IMR-90 (cell line): ENCODE results near the gene DYRK2. TPM values are rescaled to one million over a fixed set of nuclear protein-coding genes. Genes with fewer than 3 reads are reported as not detected.

Source experiments
- ATAC-seq: fragments of 200-7000 bp; cut with Tn5 transposase; 2 replicates; pipeline ENCODE4 v1.9.1; 2020; ENCODE audit warnings: low read depth, mild to moderate bottlenecking, moderate library complexity
- BruUV-seq: library from RNA; stranded (reverse); fragments of 400-500 nt; replicated peaks from 2 replicates; lab custom pipeline; 2021; lab: Mats Ljungman, UMichigan
- CTCF ChIA-PET: fragments of 300-600 bp; formaldehyde crosslinking; extraction: SDS; loops from one replicate; lab custom pipeline; 2021; ENCODE audit warnings: antibody characterized with exemption; lab: Yijun Ruan, JAX
- POLR2A ChIA-PET: fragments of 300-600 bp; sonication (Branson Sonifier 250); formaldehyde crosslinking; loops from one replicate; lab custom pipeline; 2022; ENCODE audit warnings: antibody characterized with exemption; ENCODE audit not compliant: unreplicated experiment; lab: Charles Lee
- DNase-seq: peaks from one replicate; pipeline ENCODE4 v3.0.0; 2013
- H2AFZ ChIP-seq: replicated peaks from 2 replicates; pipeline ENCODE3; 2013; ENCODE audit warnings: low read length, mild to moderate bottlenecking; ENCODE audit not compliant: poor library complexity
- H2AK5ac ChIP-seq: 2 replicates; pipeline ENCODE4 v1.6.1; 2013; ENCODE audit warnings: low read depth, low read length, inconsistent platforms
- H2AK9ac ChIP-seq: replicated peaks from 2 replicates; pipeline ENCODE3; 2013; ENCODE audit warnings: mild to moderate bottlenecking, low read depth, low read length, moderate library complexity; ENCODE audit not compliant: poor library complexity
- H2BK120ac ChIP-seq: 2 replicates; pipeline ENCODE4 v1.6.1; 2013; ENCODE audit warnings: low read depth, low read length, inconsistent platforms
- H2BK15ac ChIP-seq: 3 replicates; pipeline ENCODE4 v1.6.1; 2013; ENCODE audit warnings: low read depth, low read length, inconsistent platforms
- H2BK20ac ChIP-seq: 2 replicates; pipeline ENCODE4 v1.6.1; 2013; ENCODE audit warnings: low read depth, mild to moderate bottlenecking, inconsistent platforms, low read length, moderate library complexity
- H2BK5ac ChIP-seq: 2 replicates; pipeline ENCODE4 v1.6.1; 2013; ENCODE audit warnings: mild to moderate bottlenecking, low read depth, low read length, inconsistent platforms; ENCODE audit not compliant: poor library complexity, severe bottlenecking
- H3K14ac ChIP-seq: replicated peaks from 2 replicates; pipeline ENCODE4 v1.6.1; 2013; ENCODE audit warnings: low read depth, low read length, inconsistent platforms
- H3K18ac ChIP-seq: 2 replicates; pipeline ENCODE4 v1.6.1; 2013; ENCODE audit warnings: low read depth, low read length, control low read depth
- H3K23ac ChIP-seq: 2 replicates; pipeline ENCODE4 v1.6.1; 2013; ENCODE audit warnings: low read depth, low read length, inconsistent platforms
- H3K27ac ChIP-seq: 2 replicates; pipeline ENCODE4 v1.5.1; 2013; ENCODE audit warnings: mild to moderate bottlenecking, control low read depth, low read length; ENCODE audit not compliant: insufficient read depth
- H3K27me3 ChIP-seq: 2 replicates; pipeline ENCODE4 v1.6.1; 2013; ENCODE audit warnings: low read length; ENCODE audit not compliant: control insufficient read depth, insufficient read depth
- H3K36me3 ChIP-seq: 2 replicates; pipeline ENCODE4 v1.6.1; 2013; ENCODE audit warnings: low read length, mixed read lengths; ENCODE audit not compliant: control insufficient read depth, insufficient read depth
- H3K4ac ChIP-seq: 2 replicates; pipeline ENCODE4 v1.6.1; 2013; ENCODE audit warnings: low read depth, low read length, inconsistent platforms
- H3K4me1 ChIP-seq: 2 replicates; pipeline ENCODE4 v1.6.1; 2013; ENCODE audit warnings: low read length, mixed read lengths; ENCODE audit not compliant: control insufficient read depth, insufficient read depth
- H3K4me2 ChIP-seq: 2 replicates; pipeline ENCODE4 v1.6.1; 2013; ENCODE audit warnings: low read depth, mild to moderate bottlenecking, control low read depth, low read length, moderate library complexity
- H3K4me3 ChIP-seq: 2 replicates; pipeline ENCODE4 v1.5.1; 2013; ENCODE audit warnings: low read depth, mild to moderate bottlenecking, control low read depth, low read length, moderate library complexity; ENCODE audit not compliant: insufficient read depth
- H3K56ac ChIP-seq: 2 replicates; pipeline ENCODE4 v1.6.1; 2013; ENCODE audit warnings: low read length, inconsistent platforms; ENCODE audit not compliant: insufficient read depth; ENCODE audit errors: extremely low read depth
- H3K79me1 ChIP-seq, 2 experiments: 2 replicates each; pipeline ENCODE4 v1.6.1; 2013; ENCODE audit warnings: low read length in 2 of 2, inconsistent platforms in 1 of 2, low read depth in 1 of 2
- H3K9ac ChIP-seq: 2 replicates; pipeline ENCODE4 v1.6.1; 2013; ENCODE audit warnings: low read depth, low read length, control low read depth
- H3K9me1 ChIP-seq: 2 replicates; pipeline ENCODE4 v1.6.1; 2013; ENCODE audit warnings: low read length, inconsistent platforms; ENCODE audit not compliant: insufficient read depth
- H3K9me3 ChIP-seq: 2 replicates; pipeline ENCODE4 v1.6.1; 2013; ENCODE audit warnings: low read length; ENCODE audit not compliant: control insufficient read depth, insufficient read depth
- H4K20me1 ChIP-seq: 2 replicates; pipeline ENCODE4 v1.6.1; 2013; ENCODE audit warnings: low read length, inconsistent platforms; ENCODE audit not compliant: insufficient read depth
- H4K5ac ChIP-seq: 2 replicates; pipeline ENCODE4 v1.6.1; 2013; ENCODE audit warnings: mild to moderate bottlenecking, low read depth, low read length, control low read depth
- H4K8ac ChIP-seq, 2 experiments: 2 replicates each; pipeline ENCODE4 v1.6.1; 2013; ENCODE audit warnings: low read depth in 2 of 2, low read length in 2 of 2, control low read depth in 1 of 2, inconsistent platforms in 1 of 2
- H4K91ac ChIP-seq: 2 replicates; pipeline ENCODE4 v1.6.1; 2013; ENCODE audit warnings: low read depth, low read length, inconsistent platforms; ENCODE audit not compliant: insufficient read depth
- BHLHE40 ChIP-seq: fragments of 150-350 bp; IDR thresholded peaks from 2 replicates; pipeline ENCODE4 v1.6.1; 2016; ENCODE audit warnings: mild to moderate bottlenecking, low read depth, low read length
- ELK1 ChIP-seq: fragments of 150-350 bp; IDR thresholded peaks from 2 replicates; pipeline ENCODE4 v1.6.1; 2016; ENCODE audit warnings: low read depth, mild to moderate bottlenecking, low read length, moderate library complexity, borderline replicate concordance
- MAZ ChIP-seq: IDR thresholded peaks from 2 replicates; pipeline ENCODE4 v1.6.1; 2012; ENCODE audit warnings: low read depth, mild to moderate bottlenecking, low read length, improper control_type of control experiment, moderate library complexity, borderline replicate concordance
- NFE2L2 ChIP-seq: fragments of 150-350 bp; IDR thresholded peaks from 2 replicates; pipeline ENCODE4 v1.6.1; 2016; ENCODE audit warnings: low read depth, mild to moderate bottlenecking, low read length
- POLR2A ChIP-seq: IDR thresholded peaks from 2 replicates; pipeline ENCODE4 v1.6.1; 2012; ENCODE audit warnings: mild to moderate bottlenecking, low read depth, low read length
- RCOR1 ChIP-seq: IDR thresholded peaks from 2 replicates; pipeline ENCODE4 v1.6.1; 2012; ENCODE audit warnings: mild to moderate bottlenecking, low read length, improper control_type of control experiment; ENCODE audit not compliant: insufficient replicate concordance
- SMC3 ChIP-seq: fragments of 150-350 bp; IDR thresholded peaks from 2 replicates; pipeline ENCODE4 v1.6.1; 2016; ENCODE audit warnings: low read depth, mild to moderate bottlenecking, antibody characterized with exemption, low read length, moderate library complexity
- WGBS, 2 experiments: methylation state at CpG; one replicate each; pipeline versions ENCODE4 v1.1.5 to v1.1.7; 2013; ENCODE audit warnings: missing lambda C conversion rate in 2 of 2; ENCODE audit not compliant: insufficient read length in 1 of 2; ENCODE audit errors: extremely low coverage in 2 of 2; 5-methylcytosine and 5-hydroxymethylcytosine counted together
- dilution Hi-C: fragments of 300-500 bp; cut with HindIII; formaldehyde crosslinking; loops from one replicate; pipeline ENCODE4 v1.14.3; 2018; ENCODE audit warnings: low sequenced_read_pairs; ENCODE audit not compliant: unreplicated experiment
- in situ Hi-C: fragments of 300-500 bp; cut with MboI; formaldehyde crosslinking; loops from 3 replicates; pipeline ENCODE4 v1.14.3; 2019; ENCODE audit warnings: low sequenced_read_pairs, inconsistent platforms, mixed read lengths
- intact Hi-C: fragments of 100-400 bp; cut with micrococcal nuclease; formaldehyde crosslinking; loops from 2 replicates; pipeline ENCODE4 v1.10.0; 2022
- polyA plus RNA-seq, 3 experiments: library from polyadenylated mRNA; depleted of rRNA; stranded (reverse); fragments of >200 nt; gene quantifications; 2 replicates each; pipeline ENCODE4 v1.2.3, GENCODE V29; 2012; ENCODE audit warnings: low replicate concordance in 1 of 3
- total RNA-seq: library from RNA; depleted of rRNA; stranded (reverse); fragments of >200 nt; gene quantifications from 2 replicates; pipeline ENCODE4 v1.2.3, GENCODE V29; 2012
- TF ChIP-seq, protein P1 (sequence below): fragments of 150-350 bp; IDR thresholded peaks from 2 replicates; pipeline ENCODE4 v1.6.1; 2017; ENCODE audit warnings: mild to moderate bottlenecking, antibody characterized with exemption, low read length, low read depth

DYRK2 gene
- total and polyA plus RNA-seq, 2 of the 4 experiments (the other 2 are of a cell fraction): 16.3 to 23.1 TPM

- Histone ChIP-seq H3K4me1 (peaks cover 1% of the 10 kb centered on the region; the same call in 1 of the 2 replicates), H3K4me2 (no peak overlapping the region), H2AK9ac (no peak overlapping the region), H2BK15ac (no peak overlapping the region), H3K14ac (no peak overlapping the region), H3K4ac (no peak overlapping the region), H2BK5ac (no peak overlapping the region), H3K36me3 (no peaks in the 10 kb centered on the region), H3K23ac (no peak overlapping the region), H4K20me1 (no peaks in the 10 kb centered on the region; the same call in 1 of the 2 replicates), H2AFZ (no peak overlapping the region), H3K79me1 (peaks cover 3% of the 10 kb centered on the region in 2 experiments; a peak in 2 of 4 replicates), H3K56ac (no peak overlapping the region), H2BK120ac (no peak overlapping the region), H3K9me1 (no peaks in the 10 kb centered on the region), H3K9ac (no peak overlapping the region), H3K9me3 (no peaks in the 10 kb centered on the region), H3K27ac (no peak overlapping the region), H4K91ac (no peak overlapping the region), H3K18ac (no peak overlapping the region), H4K5ac (no peak overlapping the region), H3K27me3 (peaks cover 9% of the 10 kb centered on the region), H2BK20ac (no peak overlapping the region), H2AK5ac (no peak overlapping the region), H4K8ac (no peak overlapping the region), H3K4me3 (no peak overlapping the region)
- 86% methylated on average over 1 of the region's 7 CpGs; no CpG with 5 or more reads in 1 of the 2 experiments for WGBS, 2 experiments
- ChIA-PET CTCF (no interaction called here), POLR2A (no interaction called here)
- TF ChIP-seq RCOR1: no peak
- no peak for TF ChIP-seq POLR2A
- no peak for TF ChIP-seq BHLHE40
- TF ChIP-seq, protein P1, sequence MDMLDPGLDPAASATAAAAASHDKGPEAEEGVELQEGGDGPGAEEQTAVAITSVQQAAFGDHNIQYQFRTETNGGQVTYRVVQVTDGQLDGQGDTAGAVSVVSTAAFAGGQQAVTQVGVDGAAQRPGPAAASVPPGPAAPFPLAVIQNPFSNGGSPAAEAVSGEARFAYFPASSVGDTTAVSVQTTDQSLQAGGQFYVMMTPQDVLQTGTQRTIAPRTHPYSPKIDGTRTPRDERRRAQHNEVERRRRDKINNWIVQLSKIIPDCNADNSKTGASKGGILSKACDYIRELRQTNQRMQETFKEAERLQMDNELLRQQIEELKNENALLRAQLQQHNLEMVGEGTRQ: no peak
- no peak for TF ChIP-seq SMC3
- TF ChIP-seq NFE2L2: no peak
- no peak for TF ChIP-seq ELK1
- TF ChIP-seq MAZ: no peak
- no peak for ATAC-seq
- dilution Hi-C loops (no loop called here), in situ Hi-C loops (no loop called here), intact Hi-C loops (loop anchor here (5.0 kb wide), 1 partner anchor 203 kb away; no protein-coding TSS in a partner anchor)
- DNase-seq: no peak
- no TSS peak for BruUV-seq
Measured at GRCh38 chr12:67645126-67645525, 3.4 kb upstream of the DYRK2 start.
